Endothelial cell of umbilical vein (primary cell): Measurements from ENCODE around the gene CPNE7. TPM values are rescaled to one million over a fixed set of nuclear protein-coding genes. Genes with fewer than 3 reads are reported as not detected.

ENCODE experiments used
- BruUV-seq: library from RNA; stranded (reverse); fragments of 400-500 nt; replicated peaks from 2 replicates; lab custom pipeline; 2021; lab: Mats Ljungman, UMichigan
- CTCF ChIA-PET: fragments of 300-600, 350-600 bp; sonication (Branson Sonifier 250); formaldehyde crosslinking; loops from one replicate; lab custom pipeline; 2021; ENCODE audit warnings: antibody characterized with exemption, inconsistent platforms; lab: Charles Lee
- POLR2A ChIA-PET: fragments of 300-600, 350-600 bp; sonication (Branson Sonifier 250); formaldehyde crosslinking; loops from one replicate; lab custom pipeline; 2021; ENCODE audit warnings: antibody characterized with exemption, inconsistent platforms; lab: Charles Lee
- DNase-seq: peaks from one replicate; pipeline ENCODE4 v3.0.0-alpha.2; 2011; ENCODE audit warnings: low read depth, low spot score
- FAIRE-seq: peaks from 2 replicates; lab custom pipeline; 2011; peaks lifted over from hg19 to GRCh38; lab: Jason Lieb, UNC
- H2AFZ ChIP-seq: 2 replicates; pipeline ENCODE4 v1.6.0; 2012; ENCODE audit warnings: low read depth, low read length, control low read depth, inconsistent platforms
- H3K27ac ChIP-seq: 2 replicates; pipeline ENCODE4 v1.5.1; 2011; ENCODE audit warnings: low read depth, mild to moderate bottlenecking, control low read depth, low read length, moderate library complexity; ENCODE audit not compliant: insufficient read depth
- H3K27me3 ChIP-seq, 2 experiments: 2 replicates each; pipeline versions ENCODE4 v1.6.0 to v1.6.1; 2011; ENCODE audit warnings: low read length in 2 of 2, mixed read lengths in 1 of 2; ENCODE audit not compliant: control insufficient read depth in 2 of 2, insufficient read depth in 2 of 2
- H3K36me3 ChIP-seq, 2 experiments: 2 replicates in 1 of 2; 3 replicates in 1 of 2; pipeline ENCODE4 v1.5.1; 2011; ENCODE audit warnings: low read length in 2 of 2, mild to moderate bottlenecking in 1 of 2, moderate library complexity in 1 of 2; ENCODE audit not compliant: control insufficient read depth in 2 of 2, insufficient read depth in 2 of 2; ENCODE audit errors: extremely low read depth in 1 of 2
- H3K4me1 ChIP-seq: 3 replicates; pipeline ENCODE4 v1.5.1; 2011; ENCODE audit warnings: mild to moderate bottlenecking, low read length; ENCODE audit not compliant: control insufficient read depth, insufficient read depth; ENCODE audit errors: extremely low read depth
- H3K4me2 ChIP-seq: 2 replicates; pipeline ENCODE4 v1.6.1; 2011; ENCODE audit warnings: low read length, control low read depth, mixed read lengths; ENCODE audit not compliant: insufficient read depth
- H3K4me3 ChIP-seq, 3 experiments: fragments of 200-600 bp in 1 of 3; sonication (generic), shearing (Covaris generic) in 1 of 3; replicated peaks in 1 of 3; 2 replicates each; pipeline ENCODE4 v1.5.1; 2011 to 2016; ENCODE audit warnings: control low read depth in 3 of 3, low read length in 3 of 3, mild to moderate bottlenecking in 2 of 3, inconsistent platforms in 1 of 3, low read depth in 1 of 3, moderate library complexity in 1 of 3; ENCODE audit not compliant: insufficient read depth in 1 of 3
- H3K79me2 ChIP-seq: 2 replicates; pipeline ENCODE4 v1.6.0; 2012; ENCODE audit warnings: low read length, inconsistent platforms; ENCODE audit not compliant: control insufficient read depth, insufficient read depth
- H3K9ac ChIP-seq: replicated peaks from 2 replicates; pipeline ENCODE3; 2011; ENCODE audit warnings: low read length, control low read depth; ENCODE audit not compliant: insufficient read depth; ENCODE audit errors: extremely low read depth
- H3K9me1 ChIP-seq: replicated peaks from 3 replicates; pipeline ENCODE4 v1.6.0; 2011; ENCODE audit warnings: mild to moderate bottlenecking, low read length; ENCODE audit not compliant: control insufficient read depth, insufficient read depth; ENCODE audit errors: extremely low read depth
- H3K9me3 ChIP-seq: replicated peaks from 2 replicates; pipeline ENCODE4 v1.5.1; 2012; ENCODE audit warnings: low read length, inconsistent platforms; ENCODE audit not compliant: control insufficient read depth, insufficient read depth
- H4K20me1 ChIP-seq: replicated peaks from 2 replicates; pipeline ENCODE3; 2011; ENCODE audit warnings: mild to moderate bottlenecking, low read length; ENCODE audit not compliant: control insufficient read depth, insufficient read depth; ENCODE audit errors: extremely low read depth
- EZH2 ChIP-seq: IDR thresholded peaks from 2 replicates; pipeline ENCODE4 v1.6.1; 2012; ENCODE audit warnings: borderline replicate concordance, low read depth, mild to moderate bottlenecking, moderate library complexity, low read length, inconsistent platforms; ENCODE audit not compliant: severe bottlenecking
- FOS ChIP-seq: IDR thresholded peaks from 2 replicates; pipeline ENCODE4 v1.6.1; 2011; ENCODE audit warnings: mild to moderate bottlenecking, low read length, moderate library complexity, borderline replicate concordance; ENCODE audit not compliant: insufficient read depth
- GATA2 ChIP-seq: IDR thresholded peaks from 2 replicates; pipeline ENCODE4 v1.7.0; 2011; ENCODE audit warnings: low read depth, mild to moderate bottlenecking, moderate library complexity, mixed read lengths, low read length; ENCODE audit not compliant: insufficient read length, insufficient read depth
- JUN ChIP-seq: IDR thresholded peaks from 2 replicates; pipeline ENCODE4 v1.6.1; 2011; ENCODE audit warnings: borderline replicate concordance, low read depth; ENCODE audit not compliant: insufficient read length, insufficient read depth
- MAX ChIP-seq: IDR thresholded peaks from 2 replicates; pipeline ENCODE4 v1.6.1; 2011; ENCODE audit not compliant: insufficient read depth, insufficient read length
- MYC ChIP-seq: IDR thresholded peaks from one replicate; pipeline ENCODE4 v1.6.1; 2011; ENCODE audit warnings: mild to moderate bottlenecking, low read depth, low read length
- POLR2A ChIP-seq: IDR thresholded peaks from 2 replicates; pipeline ENCODE4 v1.6.1; 2012; ENCODE audit warnings: low read depth, mild to moderate bottlenecking, control low read depth, low read length
- POLR2AphosphoS5 ChIP-seq: IDR thresholded peaks from 2 replicates; pipeline ENCODE4 v1.6.1; 2012; ENCODE audit warnings: low read depth, mild to moderate bottlenecking, control low read depth, low read length, moderate library complexity; ENCODE audit not compliant: insufficient read depth
- dilution Hi-C: fragments of 300-500 bp; cut with MboI; formaldehyde crosslinking; loops from one replicate; pipeline ENCODE4 v1.15.0; 2019; ENCODE audit warnings: low sequenced_read_pairs; ENCODE audit not compliant: extremely low pct_ligation_motif_present
- intact Hi-C: fragments of 100-400 bp; cut with micrococcal nuclease; formaldehyde crosslinking; loops from one replicate; pipeline ENCODE4 v1.10.0; 2022
- polyA plus RNA-seq, 4 experiments: library from polyadenylated mRNA; depleted of rRNA in 3 of 4; stranded (reverse) in 3 of 4; unstranded in 1 of 4; fragments of >200 nt; gene quantifications; 2 replicates each; pipeline versions ENCODE4 v1.2.1 to v1.2.3, GENCODE V29; 2011 to 2012; ENCODE audit warnings: missing spikeins in 1 of 4
- total RNA-seq: library from RNA; stranded (reverse); gene quantifications from 2 replicates; pipeline ENCODE4 v1.2.3, GENCODE V29; 2021
- TF ChIP-seq, protein P1 (sequence below), 2 donors: IDR thresholded peaks; 1 replicate in 1 of 2; 2 replicates in 1 of 2; pipeline ENCODE4 v1.5.1; 2011; ENCODE audit warnings: low read length in 2 of 2, mild to moderate bottlenecking in 2 of 2, moderate library complexity in 2 of 2, control low read depth in 1 of 2, inconsistent platforms in 1 of 2, low read depth in 1 of 2; ENCODE audit not compliant: insufficient read depth in 1 of 2; ENCODE audit errors: extremely low read depth in 1 of 2

CPNE7 gene
- total and polyA plus RNA-seq, 2 donors (not counting 3 experiments of a cell fraction or from before 2014, with no cell fraction given): 2.0 to 5.9 TPM

GRCh38 chr16:89599451-89599858 is 23.9 kb downstream of the CPNE7 start:
- ChIA-PET CTCF (interaction anchor here (0.7 to 3.9 kb wide), 6 partner anchors 8 to 42 kb away, joined by 3 to 48 read pairs (median 4); partner anchors contain the start of gene DPEP1), POLR2A (no interaction called here)
- H3K4me3 ChIP-seq: no peak overlapping the region
- dilution Hi-C loops (no loop called here), intact Hi-C loops (no loop called here)
- BruUV-seq: no TSS peak
- no peaks in the 10 kb centered on the region for H4K20me1 ChIP-seq
- peaks cover 11% of the 10 kb centered on the region for H3K4me1 ChIP-seq
- H3K4me2 ChIP-seq: no peak overlapping the region
- no peak overlapping the region for H3K27ac ChIP-seq
- H3K9me3 ChIP-seq: no peaks in the 10 kb centered on the region
- DNase-seq: no peak
- H3K27me3 ChIP-seq: no peaks in the 10 kb centered on the region
- no peaks in the 10 kb centered on the region for H3K36me3 ChIP-seq
- TF ChIP-seq, protein P1, sequence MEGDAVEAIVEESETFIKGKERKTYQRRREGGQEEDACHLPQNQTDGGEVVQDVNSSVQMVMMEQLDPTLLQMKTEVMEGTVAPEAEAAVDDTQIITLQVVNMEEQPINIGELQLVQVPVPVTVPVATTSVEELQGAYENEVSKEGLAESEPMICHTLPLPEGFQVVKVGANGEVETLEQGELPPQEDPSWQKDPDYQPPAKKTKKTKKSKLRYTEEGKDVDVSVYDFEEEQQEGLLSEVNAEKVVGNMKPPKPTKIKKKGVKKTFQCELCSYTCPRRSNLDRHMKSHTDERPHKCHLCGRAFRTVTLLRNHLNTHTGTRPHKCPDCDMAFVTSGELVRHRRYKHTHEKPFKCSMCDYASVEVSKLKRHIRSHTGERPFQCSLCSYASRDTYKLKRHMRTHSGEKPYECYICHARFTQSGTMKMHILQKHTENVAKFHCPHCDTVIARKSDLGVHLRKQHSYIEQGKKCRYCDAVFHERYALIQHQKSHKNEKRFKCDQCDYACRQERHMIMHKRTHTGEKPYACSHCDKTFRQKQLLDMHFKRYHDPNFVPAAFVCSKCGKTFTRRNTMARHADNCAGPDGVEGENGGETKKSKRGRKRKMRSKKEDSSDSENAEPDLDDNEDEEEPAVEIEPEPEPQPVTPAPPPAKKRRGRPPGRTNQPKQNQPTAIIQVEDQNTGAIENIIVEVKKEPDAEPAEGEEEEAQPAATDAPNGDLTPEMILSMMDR (IDR thresholded peaks at IDR 0.05; ENCODE audit: extremely low read depth in 1 of 2, insufficient read depth in 1 of 2, low read depth in 1 of 2, low read length in 2 of 2): peak in 1 of 2 donors; percentile 25
- TF ChIP-seq POLR2AphosphoS5 (no peak), JUN (no peak), MYC (no peak)
- no peak for FAIRE-seq
- H3K9me1 ChIP-seq: no peaks in the 10 kb centered on the region
- H3K9ac ChIP-seq: no peak overlapping the region
- no peak overlapping the region for H2AFZ ChIP-seq
- H3K79me2 ChIP-seq: no peaks in the 10 kb centered on the region

GRCh38 chr16:89599902-89600301 is 24.3 kb downstream of the CPNE7 start:
- H3K4me3 ChIP-seq: no peak overlapping the region
- FAIRE-seq: no peak
- ChIA-PET CTCF (interaction anchor here (0.7 to 3.9 kb wide), 6 partner anchors 9 to 41 kb away, joined by 3 to 48 read pairs (median 4); partner anchors contain the start of gene DPEP1), POLR2A (no interaction called here)
- intact Hi-C loops (no loop called here), dilution Hi-C loops (no loop called here)
- H3K79me2 ChIP-seq: no peaks in the 10 kb centered on the region
- DNase-seq: no peak
- H3K9ac ChIP-seq: no peak overlapping the region
- no peaks in the 10 kb centered on the region for H3K9me1 ChIP-seq
- no peak for TF ChIP-seq MYC
- TF ChIP-seq, protein P1 (IDR thresholded peaks at IDR 0.05; ENCODE audit: extremely low read depth in 1 of 2, insufficient read depth in 1 of 2, low read depth in 1 of 2, low read length in 2 of 2): no peak
- TF ChIP-seq FOS: no peak
- no peak for TF ChIP-seq GATA2
- TF ChIP-seq JUN: no peak
- no peak for TF ChIP-seq POLR2A
- TF ChIP-seq EZH2: no peak
- no peak for TF ChIP-seq POLR2AphosphoS5
- no peak for TF ChIP-seq MAX
- H3K36me3 ChIP-seq: no peaks in the 10 kb centered on the region
- H2AFZ ChIP-seq: no peak overlapping the region
- no peaks in the 10 kb centered on the region for H3K9me3 ChIP-seq
- no peaks in the 10 kb centered on the region for H4K20me1 ChIP-seq
- H3K27ac ChIP-seq: no peak overlapping the region
- H3K4me1 ChIP-seq: peaks cover 11% of the 10 kb centered on the region
- no peaks in the 10 kb centered on the region for H3K27me3 ChIP-seq
- BruUV-seq: no TSS peak
- H3K4me2 ChIP-seq: no peak overlapping the region
